AG04449 (cell line): Measurements from ENCODE around the gene SNRNP200.
"Not testable (repeated sequence)": the region's sequence is repeated elsewhere in the genome, so short reads cannot be mapped to it uniquely, and the experiment has no call there.

Experiments used
- CTCF ChIA-PET: fragments of 350-600 bp; formaldehyde crosslinking; extraction: SDS; loops from one replicate; lab custom pipeline; 2021; ENCODE audit warnings: antibody characterized with exemption; lab: Yijun Ruan, JAX
- POLR2A ChIA-PET: fragments of 400-600, 350-600 bp; formaldehyde crosslinking; extraction: SDS; loops from one replicate; lab custom pipeline; 2020; ENCODE audit warnings: antibody characterized with exemption, inconsistent platforms; lab: Yijun Ruan, JAX
- DNase-seq: peaks from one replicate; pipeline ENCODE4 v3.0.0-alpha.2; 2010; ENCODE audit warnings: low read depth, low spot score
- H3K4me3 ChIP-seq: 2 replicates; pipeline ENCODE4 v1.5.1; 2011; ENCODE audit warnings: low read depth, mild to moderate bottlenecking, control low read depth, low read length
- CTCF ChIP-seq: IDR thresholded peaks from one replicate; pipeline ENCODE4 v1.5.1; 2011; ENCODE audit warnings: mild to moderate bottlenecking, moderate library complexity, low read length, control low read depth, inconsistent platforms; ENCODE audit not compliant: insufficient read depth; ENCODE audit errors: missing control alignments

The SNRNP200 gene

GRCh38 chr2:96260387-96261260 is 44.7 kb downstream of the SNRNP200 start:
- peak; percentile 27 for TF ChIP-seq CTCF
- peak; percentile 37 for DNase-seq

GRCh38 chr2:96259497-96259921 is 45.8 kb downstream of the SNRNP200 start:
- CTCF ChIA-PET = interaction anchor here (1.0 to 7.1 kb wide), 8 partner anchors 8 to 237 kb away, joined by 3 to 147 read pairs (median 8); partner anchors contain the start of gene ASTL
- POLR2A ChIA-PET = no interaction called here
- TF ChIP-seq CTCF = no peak
- DNase-seq = no peak
- no peak overlapping the region for H3K4me3 ChIP-seq

More at GRCh38 chr2:96260387-96261260, 44.7 kb downstream of the SNRNP200 start:
- CTCF ChIA-PET = interaction anchor here (0.6 to 7.1 kb wide), 11 partner anchors 9 to 268 kb away, joined by 3 to 147 read pairs (median 7); partner anchors contain the start of gene ASTL
- H3K4me3 ChIP-seq = no peak overlapping the region
- POLR2A ChIA-PET = interaction anchor here (0.5 to 0.9 kb wide), 2 partner anchors 52 to 71 kb away, joined by 3 read pairs; partner anchors contain the start of gene STARD7

GRCh38 chr2:96258166-96259022 is 47.0 kb downstream of the SNRNP200 start:
- POLR2A ChIA-PET = no interaction called here
- H3K4me3 ChIP-seq = no peak overlapping the region
- no peak for TF ChIP-seq CTCF
- CTCF ChIA-PET = interaction anchor here (1.0 to 7.1 kb wide), 6 partner anchors 9 to 236 kb away, joined by 3 to 147 read pairs (median 11); partner anchors contain the start of gene ASTL
- DNase-seq = no peak

- H3K4me3 ChIP-seq, DNase-seq, CTCF ChIA-PET, POLR2A ChIA-PET: not testable (repeated sequence)
Observed at GRCh38 chr2:96257744-96258143, 47.6 kb downstream of the SNRNP200 start.

- no peak for TF ChIP-seq CTCF
- H3K4me3 ChIP-seq = no peak overlapping the region
- ChIA-PET POLR2A (no interaction called here), CTCF (no interaction called here)
- DNase-seq = no peak
Observed at GRCh38 chr2:96256611-96257113, 48.7 kb downstream of the SNRNP200 start.

- no peak overlapping the region for H3K4me3 ChIP-seq
- no peak for DNase-seq
- no peak for TF ChIP-seq CTCF
- ChIA-PET CTCF (interaction anchor here (1.9 kb wide), 1 partner anchor 115 kb away, joined by 4 read pairs; no protein-coding TSS in a partner anchor), POLR2A (no interaction called here)
Observed at GRCh38 chr2:96254571-96254970, 50.8 kb downstream of the SNRNP200 start.
